Measurements from ENCODE around the gene RNF182.

- no peak for TF ChIP-seq TARDBP (IDR thresholded peaks at IDR 0.05)
- no peak for TF ChIP-seq BHLHE40 (IDR thresholded peaks at IDR 0.05; ENCODE audit: borderline replicate concordance)
Observed at GRCh38 chr6:14017626-14018475, 93.1 kb downstream of the RNF182 start.
